Caco-2 (cell line): ENCODE data around the gene LUZP1. TPM values are rescaled to one million over a fixed set of nuclear protein-coding genes. Genes with fewer than 3 reads are reported as not detected.

ENCODE experiments used
- BruUV-seq: library from RNA; stranded (reverse); fragments of 400-500 nt; replicated peaks from 2 replicates; lab custom pipeline; 2021; lab: Mats Ljungman, UMichigan
- CTCF ChIA-PET: fragments of 300-600 bp; sonication (Branson Sonifier 250); formaldehyde crosslinking; loops from one replicate; lab custom pipeline; 2022; ENCODE audit warnings: antibody characterized with exemption; lab: Charles Lee
- POLR2A ChIA-PET: fragments of 300-600 bp; sonication (Branson Sonifier 250); formaldehyde crosslinking; loops from one replicate; lab custom pipeline; 2022; ENCODE audit warnings: antibody characterized with exemption; lab: Charles Lee
- DNase-seq, 2 experiments: peaks; one replicate each; pipeline versions ENCODE4 v3.0.0 to v3.0.0-alpha.2; 2020 to 2022
- H3K27me3 ChIP-seq: replicated peaks from 2 replicates; pipeline ENCODE4 v1.6.0; 2011; ENCODE audit warnings: low read length; ENCODE audit not compliant: control insufficient read depth, insufficient read depth
- H3K36me3 ChIP-seq: 2 replicates; pipeline ENCODE4 v1.5.1; 2011; ENCODE audit warnings: low read length; ENCODE audit not compliant: control insufficient read depth, insufficient read depth
- H3K4me1 ChIP-seq: fragments of 250-450 bp; sonication (Bioruptor Pico); 2 replicates; pipeline ENCODE4 v1.5.1; 2020; ENCODE audit warnings: mild to moderate bottlenecking
- H3K4me3 ChIP-seq: 2 replicates; pipeline ENCODE4 v1.5.1; 2011; ENCODE audit warnings: low read depth, mild to moderate bottlenecking, control low read depth, low read length
- H3K9me3 ChIP-seq: fragments of 250-450 bp; sonication (Bioruptor Pico); 2 replicates; pipeline ENCODE4 v1.5.1; 2020; ENCODE audit warnings: mild to moderate bottlenecking, moderate library complexity
- H3K27ac Mint-ChIP-seq: one replicate; pipeline ENCODE4 v1.8.0; 2022; ENCODE audit warnings: mixed read lengths; ENCODE audit not compliant: unreplicated experiment
- H3K27me3 Mint-ChIP-seq: one replicate; pipeline ENCODE4 v1.8.0; 2022; ENCODE audit warnings: mixed read lengths; ENCODE audit not compliant: insufficient read depth, unreplicated experiment
- H3K36me3 Mint-ChIP-seq: one replicate; pipeline ENCODE4 v1.8.0; 2022; ENCODE audit warnings: mild to moderate bottlenecking, mixed read lengths; ENCODE audit not compliant: insufficient read depth, unreplicated experiment
- H3K4me1 Mint-ChIP-seq: one replicate; pipeline ENCODE4 v1.8.0; 2022; ENCODE audit warnings: low read depth, mixed read lengths; ENCODE audit not compliant: unreplicated experiment
- H3K4me3 Mint-ChIP-seq: one replicate; pipeline ENCODE4 v1.8.0; 2022; ENCODE audit warnings: mild to moderate bottlenecking, moderate library complexity, mixed read lengths; ENCODE audit not compliant: unreplicated experiment
- H3K9me3 Mint-ChIP-seq: one replicate; pipeline ENCODE4 v1.8.0; 2022; ENCODE audit warnings: mixed read lengths; ENCODE audit not compliant: unreplicated experiment
- intact Hi-C: fragments of 100-400 bp; cut with micrococcal nuclease; formaldehyde crosslinking; loops from one replicate; pipeline ENCODE4 v1.10.0; 2022; ENCODE audit not compliant: unreplicated experiment
- microRNA-seq: library from miRNA; unstranded; fragments of <30 nt; microRNA quantifications from one replicate; pipeline ENCODE4 v1.2.0, GENCODE V29; 2022
- total RNA-seq: library from RNA; stranded (reverse); gene quantifications from 2 replicates; pipeline ENCODE4 v1.2.3, GENCODE V29; 2022
- TF ChIP-seq, protein P1 (sequence below), 2 experiments: fragments of 200-600 bp in 1 of 2; IDR thresholded peaks; 1 replicate in 1 of 2; 2 replicates in 1 of 2; pipeline versions ENCODE4 v1.5.1 to v1.8.0; 2011 to 2022; ENCODE audit warnings: antibody characterized with exemption in 1 of 2, control low read depth in 1 of 2, inconsistent platforms in 1 of 2, low read depth in 1 of 2, low read length in 1 of 2, mild to moderate bottlenecking in 1 of 2, moderate library complexity in 1 of 2; ENCODE audit not compliant: insufficient read depth in 1 of 2, severe bottlenecking in 1 of 2, unreplicated experiment in 1 of 2

LUZP1 gene
- total RNA-seq, 1 experiment from 2014 or later, result 20.6 TPM

DNA sequence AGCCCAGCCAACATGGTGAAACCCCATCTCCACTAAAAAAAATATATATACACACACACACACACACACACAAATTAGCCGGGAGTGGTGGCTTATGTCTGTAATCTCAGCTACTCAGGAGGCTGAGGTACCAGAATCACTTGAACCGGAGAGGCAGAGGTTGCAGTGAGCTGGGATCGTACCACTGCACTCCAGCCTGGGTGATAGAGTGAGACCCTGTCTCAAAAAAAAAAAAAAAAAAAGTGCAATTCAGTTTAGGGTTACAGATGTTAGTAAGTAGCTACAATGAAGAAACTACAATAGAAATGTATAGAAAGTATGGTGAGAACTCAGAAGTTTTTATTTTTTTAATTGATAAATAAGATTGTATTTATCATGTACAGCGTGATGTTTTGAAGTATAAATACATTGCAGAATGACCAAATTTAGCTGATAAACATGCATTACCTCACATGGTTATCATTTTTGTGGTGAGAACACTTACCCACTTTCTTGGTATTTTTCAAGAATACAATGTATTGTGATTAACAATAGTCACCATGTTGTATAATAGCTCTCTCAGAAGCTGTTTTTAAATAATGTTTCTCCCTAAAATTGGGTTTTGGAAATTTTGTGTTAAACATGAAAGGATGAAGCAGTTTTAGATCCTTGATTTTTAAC lies 131.4 kb downstream of the LUZP1 start:
- no peaks in the 10 kb centered on the region; the same call in 1 of the 2 replicates for H3K36me3 ChIP-seq
- Mint-ChIP-seq H3K4me1 (peaks cover 8% of the 10 kb centered on the region), H3K27me3 (no peaks in the 10 kb centered on the region), H3K36me3 (peaks cover 16% of the 10 kb centered on the region), H3K27ac (no peak overlapping the region), H3K9me3 (no peaks in the 10 kb centered on the region), H3K4me3 (no peak overlapping the region)
- BruUV-seq, result no TSS peak
- no peaks in the 10 kb centered on the region for H3K4me1 ChIP-seq
- ChIA-PET POLR2A (no interaction called here), CTCF (no interaction called here)
- intact Hi-C loops, result no loop called here
- no peaks in the 10 kb centered on the region for H3K9me3 ChIP-seq
- TF ChIP-seq, protein P1, sequence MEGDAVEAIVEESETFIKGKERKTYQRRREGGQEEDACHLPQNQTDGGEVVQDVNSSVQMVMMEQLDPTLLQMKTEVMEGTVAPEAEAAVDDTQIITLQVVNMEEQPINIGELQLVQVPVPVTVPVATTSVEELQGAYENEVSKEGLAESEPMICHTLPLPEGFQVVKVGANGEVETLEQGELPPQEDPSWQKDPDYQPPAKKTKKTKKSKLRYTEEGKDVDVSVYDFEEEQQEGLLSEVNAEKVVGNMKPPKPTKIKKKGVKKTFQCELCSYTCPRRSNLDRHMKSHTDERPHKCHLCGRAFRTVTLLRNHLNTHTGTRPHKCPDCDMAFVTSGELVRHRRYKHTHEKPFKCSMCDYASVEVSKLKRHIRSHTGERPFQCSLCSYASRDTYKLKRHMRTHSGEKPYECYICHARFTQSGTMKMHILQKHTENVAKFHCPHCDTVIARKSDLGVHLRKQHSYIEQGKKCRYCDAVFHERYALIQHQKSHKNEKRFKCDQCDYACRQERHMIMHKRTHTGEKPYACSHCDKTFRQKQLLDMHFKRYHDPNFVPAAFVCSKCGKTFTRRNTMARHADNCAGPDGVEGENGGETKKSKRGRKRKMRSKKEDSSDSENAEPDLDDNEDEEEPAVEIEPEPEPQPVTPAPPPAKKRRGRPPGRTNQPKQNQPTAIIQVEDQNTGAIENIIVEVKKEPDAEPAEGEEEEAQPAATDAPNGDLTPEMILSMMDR (IDR thresholded peaks at IDR 0.05; ENCODE audit: insufficient read depth in 1 of 2, low read depth in 1 of 2, low read length in 1 of 2, severe bottlenecking in 1 of 2, unreplicated experiment in 1 of 2), result no peak
- H3K27me3 ChIP-seq, result no peaks in the 10 kb centered on the region
- H3K4me3 ChIP-seq, result no peak overlapping the region
- DNase-seq, result no peak

DNA sequence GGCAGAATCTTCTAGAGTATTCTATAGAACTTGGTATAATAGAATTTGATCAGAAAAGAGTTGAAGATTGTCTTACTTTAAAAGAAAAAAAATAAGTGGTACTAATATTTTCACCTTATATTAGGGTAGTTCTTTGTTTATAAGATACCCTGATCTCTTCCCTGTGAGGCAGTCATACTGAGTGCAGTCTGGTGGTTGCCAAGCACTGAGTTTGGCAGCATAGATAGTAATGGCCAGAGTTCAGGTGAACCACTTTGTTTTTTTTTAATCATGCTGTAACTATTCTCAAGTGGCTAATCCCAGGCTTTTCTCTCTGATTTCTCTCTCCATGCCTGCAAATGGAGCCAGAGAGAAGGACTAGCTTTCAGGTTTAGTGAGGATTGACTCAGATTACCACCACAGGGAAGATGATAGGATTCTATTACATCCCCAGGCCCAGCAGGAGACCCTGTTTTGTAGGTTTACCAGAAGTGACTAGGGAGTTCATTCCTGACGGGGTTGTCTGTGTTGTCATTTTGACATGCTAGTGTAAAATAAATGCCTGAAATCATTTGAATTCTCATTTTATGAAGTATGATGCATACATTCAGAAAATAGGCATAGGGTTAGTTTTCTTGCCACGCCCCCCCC lies 132.7 kb downstream of the LUZP1 start:
- POLR2A ChIA-PET, result no interaction called here

More for the DNA sequence above, 132.7 kb downstream of the LUZP1 start:
- no peaks in the 10 kb centered on the region for H3K27me3 Mint-ChIP-seq
- no peaks in the 10 kb centered on the region for H3K4me1 ChIP-seq
- no peak for DNase-seq
- no peaks in the 10 kb centered on the region for H3K9me3 ChIP-seq
- no peaks in the 10 kb centered on the region; the same call in 1 of the 2 replicates for H3K36me3 ChIP-seq
- no peaks in the 10 kb centered on the region for H3K27me3 ChIP-seq
- CTCF ChIA-PET, result no interaction called here
- peaks cover 16% of the 10 kb centered on the region for H3K36me3 Mint-ChIP-seq
- BruUV-seq, result no TSS peak
- no peak overlapping the region for H3K27ac Mint-ChIP-seq
- no peak overlapping the region for H3K4me3 Mint-ChIP-seq
- TF ChIP-seq, protein P1 (IDR thresholded peaks at IDR 0.05; ENCODE audit: insufficient read depth in 1 of 2, low read depth in 1 of 2, low read length in 1 of 2, severe bottlenecking in 1 of 2, unreplicated experiment in 1 of 2), result no peak
- peaks cover 8% of the 10 kb centered on the region for H3K4me1 Mint-ChIP-seq
- no peak overlapping the region for H3K4me3 ChIP-seq
- no peaks in the 10 kb centered on the region for H3K9me3 Mint-ChIP-seq
- intact Hi-C loops, result no loop called here

Small RNA genes lying within 50 kb of the gene (microRNA-seq; reads per million reads assigned to microRNA genes)
- 6.3 reads per million, percentile 38 among the genes with 10 or more reads in this experiment for gene MIR3115
- not detected for gene MIR4419A

Other genes starting within 250 kb of the LUZP1 start
- not detected in 2 replicates for gene LACTBL1, start 196.0 kb downstream of the LUZP1 start, total RNA-seq
- 0.68 TPM in 1 of 2 replicates, not detected in the other for gene TEX46, start 153.0 kb downstream of the LUZP1 start, total RNA-seq
- 82.8 and 83.0 TPM in 2 replicates for gene KDM1A, start 149.4 kb downstream of the LUZP1 start, total RNA-seq
- 7.7 and 8.7 TPM in 2 replicates for gene HTR1D, start 48.6 kb upstream of the LUZP1 start, total RNA-seq
- 169 and 183 TPM in 2 replicates for gene HNRNPR, start 175.4 kb upstream of the LUZP1 start, total RNA-seq
- 6.0 and 6.1 TPM in 2 replicates for gene ZNF436, start 201.0 kb upstream of the LUZP1 start, total RNA-seq